Sigmoid colon (tissue), 4 donors: Measurements from ENCODE around the gene OR2A2.

Experiments
- POLR2AphosphoS5 ChIP-seq, 4 donors: sonication (generic); formaldehyde crosslinking; IDR thresholded peaks; one replicate each; pipeline ENCODE4 v1.6.1; 2017; ENCODE audit warnings: antibody characterized with exemption in 4 of 4
- TF ChIP-seq, protein P1 (sequence below), 4 experiments: fragments of 450-650 bp in 3 of 4; fragments of 200-600 bp in 1 of 4; IDR thresholded peaks; one replicate each; pipeline ENCODE4 v1.5.1; 2016 to 2019; ENCODE audit warnings: antibody characterized with exemption in 4 of 4, mild to moderate bottlenecking in 3 of 4, moderate library complexity in 2 of 4

- TF ChIP-seq, protein P1, sequence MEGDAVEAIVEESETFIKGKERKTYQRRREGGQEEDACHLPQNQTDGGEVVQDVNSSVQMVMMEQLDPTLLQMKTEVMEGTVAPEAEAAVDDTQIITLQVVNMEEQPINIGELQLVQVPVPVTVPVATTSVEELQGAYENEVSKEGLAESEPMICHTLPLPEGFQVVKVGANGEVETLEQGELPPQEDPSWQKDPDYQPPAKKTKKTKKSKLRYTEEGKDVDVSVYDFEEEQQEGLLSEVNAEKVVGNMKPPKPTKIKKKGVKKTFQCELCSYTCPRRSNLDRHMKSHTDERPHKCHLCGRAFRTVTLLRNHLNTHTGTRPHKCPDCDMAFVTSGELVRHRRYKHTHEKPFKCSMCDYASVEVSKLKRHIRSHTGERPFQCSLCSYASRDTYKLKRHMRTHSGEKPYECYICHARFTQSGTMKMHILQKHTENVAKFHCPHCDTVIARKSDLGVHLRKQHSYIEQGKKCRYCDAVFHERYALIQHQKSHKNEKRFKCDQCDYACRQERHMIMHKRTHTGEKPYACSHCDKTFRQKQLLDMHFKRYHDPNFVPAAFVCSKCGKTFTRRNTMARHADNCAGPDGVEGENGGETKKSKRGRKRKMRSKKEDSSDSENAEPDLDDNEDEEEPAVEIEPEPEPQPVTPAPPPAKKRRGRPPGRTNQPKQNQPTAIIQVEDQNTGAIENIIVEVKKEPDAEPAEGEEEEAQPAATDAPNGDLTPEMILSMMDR (IDR thresholded peaks at IDR 0.05) = no peak
- TF ChIP-seq POLR2AphosphoS5 (IDR thresholded peaks at IDR 0.05) = no peak
These were observed 38.9 kb downstream of the OR2A2 start for GRCh38 chr7:144148224-144148827.
